GM10248 (cell line): ENCODE measurements around the gene USP2.

Experiments used
- CTCF ChIA-PET: fragments of 300-600 bp; sonication (Branson Sonifier 250); formaldehyde crosslinking; extraction: SDS; loops from one replicate; lab custom pipeline; 2021; ENCODE audit warnings: antibody characterized with exemption; lab: Yijun Ruan, JAX
- POLR2A ChIA-PET: fragments of 350-650 bp; sonication (Branson Sonifier 250); formaldehyde crosslinking; extraction: SDS; loops from one replicate; lab custom pipeline; 2020; ENCODE audit warnings: antibody characterized with exemption; lab: Yijun Ruan, JAX
- DNase-seq: peaks from one replicate; pipeline ENCODE4 v3.0.0; 2012; ENCODE audit errors: extremely low spot score
- TF ChIP-seq, protein P1 (sequence below): IDR thresholded peaks from 2 replicates; pipeline ENCODE4 v1.5.1; 2012; ENCODE audit warnings: mild to moderate bottlenecking, low read depth; ENCODE audit errors: extremely low read depth, missing control alignments, control extremely low read depth

USP2 gene

DNA sequence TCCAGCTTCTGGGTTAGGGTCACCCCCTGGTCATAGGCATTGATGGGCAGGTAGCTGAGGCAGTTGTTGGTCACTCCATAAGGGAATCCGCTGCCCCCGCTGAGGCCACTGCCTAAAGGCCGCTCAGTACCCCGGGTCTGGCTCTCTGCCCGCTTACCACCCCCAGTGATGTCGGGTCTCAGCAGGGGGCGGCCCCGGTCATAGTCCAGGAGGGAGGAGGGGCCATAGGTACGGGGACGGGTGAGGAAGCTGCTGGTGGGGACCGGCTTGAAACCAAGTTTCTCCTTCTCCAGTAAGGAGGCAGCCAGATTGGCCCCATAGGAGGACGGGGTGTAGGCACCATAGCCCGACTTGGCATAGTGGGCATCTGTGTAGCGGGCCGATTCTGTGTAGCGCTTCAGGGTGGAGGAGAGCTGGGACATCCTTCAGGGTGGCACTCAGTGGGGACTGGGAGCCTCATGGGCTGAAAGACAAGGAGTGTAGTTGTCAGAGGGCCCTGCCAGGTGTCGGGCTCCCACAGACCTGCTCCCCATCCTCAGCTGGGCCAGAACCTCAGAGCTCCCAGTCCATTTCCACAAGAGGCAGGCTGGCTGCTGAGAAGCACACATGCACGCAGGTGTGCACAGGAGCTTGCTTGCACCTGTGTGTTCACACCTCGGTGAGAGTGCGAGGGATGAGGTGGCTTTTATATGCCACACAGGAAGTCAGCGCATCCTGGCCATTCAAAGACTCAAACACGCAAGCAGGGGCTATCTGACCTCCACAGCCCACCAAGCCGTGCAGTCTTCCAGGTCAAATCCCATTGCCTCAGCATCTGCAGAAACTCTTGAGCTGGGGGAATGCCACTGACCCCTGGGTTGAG is 8.2 kb downstream of the USP2 start:
- ChIA-PET POLR2A (no interaction called here), CTCF (interaction anchor here (0.8 to 11.9 kb wide), 17 partner anchors 8 to 683 kb away, joined by 3 to 159 read pairs (median 7); partner anchors contain the start of genes C1QTNF5 and USP2)
- no peak for DNase-seq
- TF ChIP-seq, protein P1, sequence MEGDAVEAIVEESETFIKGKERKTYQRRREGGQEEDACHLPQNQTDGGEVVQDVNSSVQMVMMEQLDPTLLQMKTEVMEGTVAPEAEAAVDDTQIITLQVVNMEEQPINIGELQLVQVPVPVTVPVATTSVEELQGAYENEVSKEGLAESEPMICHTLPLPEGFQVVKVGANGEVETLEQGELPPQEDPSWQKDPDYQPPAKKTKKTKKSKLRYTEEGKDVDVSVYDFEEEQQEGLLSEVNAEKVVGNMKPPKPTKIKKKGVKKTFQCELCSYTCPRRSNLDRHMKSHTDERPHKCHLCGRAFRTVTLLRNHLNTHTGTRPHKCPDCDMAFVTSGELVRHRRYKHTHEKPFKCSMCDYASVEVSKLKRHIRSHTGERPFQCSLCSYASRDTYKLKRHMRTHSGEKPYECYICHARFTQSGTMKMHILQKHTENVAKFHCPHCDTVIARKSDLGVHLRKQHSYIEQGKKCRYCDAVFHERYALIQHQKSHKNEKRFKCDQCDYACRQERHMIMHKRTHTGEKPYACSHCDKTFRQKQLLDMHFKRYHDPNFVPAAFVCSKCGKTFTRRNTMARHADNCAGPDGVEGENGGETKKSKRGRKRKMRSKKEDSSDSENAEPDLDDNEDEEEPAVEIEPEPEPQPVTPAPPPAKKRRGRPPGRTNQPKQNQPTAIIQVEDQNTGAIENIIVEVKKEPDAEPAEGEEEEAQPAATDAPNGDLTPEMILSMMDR: no peak

- TF ChIP-seq, protein P1: no peak
- ChIA-PET POLR2A (no interaction called here), CTCF (interaction anchor here (0.8 to 11.9 kb wide), 14 partner anchors 8 to 368 kb away, joined by 3 to 159 read pairs (median 8); partner anchors contain the start of genes C1QTNF5 and USP2)
- no peak for DNase-seq
Observed at GRCh38 chr11:119372260-119373058, 9.0 kb downstream of the USP2 start.

GRCh38 chr11:119371778-119372182 is 9.7 kb downstream of the USP2 start:
- TF ChIP-seq, protein P1: no peak
- ChIA-PET CTCF (interaction anchor here (1.8 to 11.9 kb wide), 3 partner anchors 9 to 15 kb away, joined by 8 to 159 read pairs (median 12); partner anchors contain the start of gene USP2), POLR2A (no interaction called here)
- DNase-seq: no peak

- DNase-seq: no peak
- TF ChIP-seq, protein P1: no peak
- CTCF ChIA-PET: interaction anchor here (1.1 to 11.9 kb wide), 5 partner anchors 10 to 47 kb away, joined by 3 to 159 read pairs (median 8); partner anchors contain the start of gene USP2
- POLR2A ChIA-PET: no interaction called here
Observed at GRCh38 chr11:119371067-119371601, 10.4 kb downstream of the USP2 start.

GRCh38 chr11:119370486-119371046 is 10.9 kb downstream of the USP2 start:
- ChIA-PET POLR2A (no interaction called here), CTCF (interaction anchor here (0.7 to 11.9 kb wide), 6 partner anchors 9 to 110 kb away, joined by 3 to 159 read pairs (median 6); partner anchors contain the start of gene USP2)
- DNase-seq: no peak
- TF ChIP-seq, protein P1: no peak
